ENCODE measurements around the gene SYNE1. TPM values are rescaled to one million over a fixed set of nuclear protein-coding genes. Genes with fewer than 3 reads are reported as not detected.

Gene SYNE1
- total RNA-seq, 3 donors from 2014 or later (not counting 1 experiment from before 2014, with no cell fraction given): 489 to 570 (median 498) TPM

DNA sequence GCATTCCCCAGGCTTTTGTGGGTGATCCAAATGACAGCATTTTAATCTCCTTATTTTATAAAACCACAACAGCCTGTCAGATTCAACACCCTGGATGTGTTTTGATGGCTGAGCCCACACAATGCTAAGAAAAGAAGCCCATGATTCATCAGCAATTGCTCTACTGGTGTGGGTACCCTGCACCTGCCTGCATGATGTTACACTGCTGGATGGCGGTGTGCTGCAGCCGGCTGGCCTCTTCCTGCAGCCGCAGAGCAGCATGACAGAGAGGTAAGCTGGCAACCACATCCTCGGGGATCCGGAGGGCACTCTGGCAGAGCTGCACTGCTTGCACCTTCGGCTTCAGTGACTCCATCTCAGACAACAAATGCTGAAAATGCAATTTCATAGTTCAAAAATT, 327.5 kb downstream of the SYNE1 start:
- peak; percentile 39 to 64 (median 64) for ATAC-seq
- Mint-ChIP-seq H3K9me3 (no peaks in the 10 kb centered on the region), H3K4me3 (no peak overlapping the region), H3K36me3 (peaks cover 13% of the 10 kb centered on the region), H3K4me1 (peaks cover 0 to 4% of the 10 kb centered on the region in 2 donors), H3K27ac (no peak overlapping the region), H3K27me3 (ENCODE audit: low read depth in 2 of 2) (no peaks in the 10 kb centered on the region)
- peak in 1 of 2 donors; percentile 80 for DNase-seq
- Histone ChIP-seq H3K9me3 (ENCODE audit: control insufficient read depth, insufficient read depth, low read length) (no peaks in the 10 kb centered on the region), H3K27ac (ENCODE audit: low read length) (no peak overlapping the region), H3K4me3 (ENCODE audit: low read length) (no peak overlapping the region), H3K36me3 (ENCODE audit: control insufficient read depth, insufficient read depth, low read length) (peaks cover 37% of the 10 kb centered on the region), H3K4me1 (ENCODE audit: control insufficient read depth, insufficient read depth, low read length) (peaks cover 9% of the 10 kb centered on the region), H3K27me3 (ENCODE audit: control insufficient read depth, insufficient read depth, low read length) (no peaks in the 10 kb centered on the region)
- intact Hi-C loops (cut with micrococcal nuclease): no loop called here
- 3% methylated on average over 6 of the region's 6 CpGs for WGBS (ENCODE audit: insufficient coverage)
- TF ChIP-seq, protein P1, sequence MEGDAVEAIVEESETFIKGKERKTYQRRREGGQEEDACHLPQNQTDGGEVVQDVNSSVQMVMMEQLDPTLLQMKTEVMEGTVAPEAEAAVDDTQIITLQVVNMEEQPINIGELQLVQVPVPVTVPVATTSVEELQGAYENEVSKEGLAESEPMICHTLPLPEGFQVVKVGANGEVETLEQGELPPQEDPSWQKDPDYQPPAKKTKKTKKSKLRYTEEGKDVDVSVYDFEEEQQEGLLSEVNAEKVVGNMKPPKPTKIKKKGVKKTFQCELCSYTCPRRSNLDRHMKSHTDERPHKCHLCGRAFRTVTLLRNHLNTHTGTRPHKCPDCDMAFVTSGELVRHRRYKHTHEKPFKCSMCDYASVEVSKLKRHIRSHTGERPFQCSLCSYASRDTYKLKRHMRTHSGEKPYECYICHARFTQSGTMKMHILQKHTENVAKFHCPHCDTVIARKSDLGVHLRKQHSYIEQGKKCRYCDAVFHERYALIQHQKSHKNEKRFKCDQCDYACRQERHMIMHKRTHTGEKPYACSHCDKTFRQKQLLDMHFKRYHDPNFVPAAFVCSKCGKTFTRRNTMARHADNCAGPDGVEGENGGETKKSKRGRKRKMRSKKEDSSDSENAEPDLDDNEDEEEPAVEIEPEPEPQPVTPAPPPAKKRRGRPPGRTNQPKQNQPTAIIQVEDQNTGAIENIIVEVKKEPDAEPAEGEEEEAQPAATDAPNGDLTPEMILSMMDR (IDR thresholded peaks at IDR 0.05): no peak

- Histone ChIP-seq H3K4me1 (ENCODE audit: control insufficient read depth, insufficient read depth, low read length) (peaks cover 9% of the 10 kb centered on the region), H3K4me3 (ENCODE audit: low read length) (no peak overlapping the region), H3K27me3 (ENCODE audit: control insufficient read depth, insufficient read depth, low read length) (no peaks in the 10 kb centered on the region), H3K9me3 (ENCODE audit: control insufficient read depth, insufficient read depth, low read length) (no peaks in the 10 kb centered on the region), H3K27ac (ENCODE audit: low read length) (no peak overlapping the region), H3K36me3 (ENCODE audit: control insufficient read depth, insufficient read depth, low read length) (peaks cover 39% of the 10 kb centered on the region)
- Mint-ChIP-seq H3K36me3 (peaks cover 10% of the 10 kb centered on the region), H3K27me3 (ENCODE audit: low read depth in 2 of 2) (no peaks in the 10 kb centered on the region), H3K4me3 (no peak overlapping the region), H3K9me3 (no peaks in the 10 kb centered on the region), H3K4me1 (peaks cover 0 to 4% of the 10 kb centered on the region in 2 donors), H3K27ac (peak overlapping the region in 1 of 2 donors; percentile 16)
- intact Hi-C loops (cut with micrococcal nuclease): no loop called here
- DNase-seq (no peak), ATAC-seq (no peak)
- WGBS (ENCODE audit: insufficient coverage): 96% methylated on average over 3 of the region's 3 CpGs
- TF ChIP-seq, protein P1 (IDR thresholded peaks at IDR 0.05): no peak
Observed at GRCh38 chr6:152309006-152309405, 328.2 kb downstream of the SYNE1 start.

DNA sequence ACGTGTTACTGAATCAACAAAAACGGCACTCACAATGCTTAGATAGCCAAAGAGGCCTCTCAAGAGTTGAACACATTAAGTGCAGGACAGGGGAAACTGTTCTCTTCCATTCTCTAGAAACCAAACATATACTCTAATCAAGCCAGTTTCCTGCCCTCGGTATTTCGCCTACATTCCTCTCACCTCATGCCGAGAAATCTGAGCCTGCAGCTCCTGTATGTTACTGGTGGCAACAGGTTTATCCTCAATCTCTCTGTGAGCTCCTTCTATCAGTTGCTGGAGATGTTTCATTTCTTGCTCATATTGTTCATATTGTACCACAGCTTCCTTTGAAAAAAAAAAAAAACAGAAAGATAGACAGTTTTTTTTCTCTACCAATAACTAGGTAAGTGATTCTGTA, 328.9 kb downstream of the SYNE1 start:
- H3K36me3 ChIP-seq (ENCODE audit: control insufficient read depth, insufficient read depth, low read length): peaks cover 41% of the 10 kb centered on the region
- Mint-ChIP-seq H3K27ac (peak overlapping the region in 1 of 2 donors; percentile 15), H3K4me3 (no peak overlapping the region), H3K4me1 (peaks cover 0 to 4% of the 10 kb centered on the region in 2 donors), H3K36me3 (peaks cover 7% of the 10 kb centered on the region), H3K27me3 (ENCODE audit: low read depth in 2 of 2) (no peaks in the 10 kb centered on the region), H3K9me3 (no peaks in the 10 kb centered on the region)
- H3K9me3 ChIP-seq (ENCODE audit: control insufficient read depth, insufficient read depth, low read length): no peaks in the 10 kb centered on the region
- DNase-seq (no peak), ATAC-seq (no peak)
- H3K27me3 ChIP-seq (ENCODE audit: control insufficient read depth, insufficient read depth, low read length): no peaks in the 10 kb centered on the region
- TF ChIP-seq, protein P1 (IDR thresholded peaks at IDR 0.05): no peak
- no peak overlapping the region for H3K4me3 ChIP-seq (ENCODE audit: low read length)
- 93% methylated on average over 5 of the region's 5 CpGs for WGBS (ENCODE audit: insufficient coverage)
- intact Hi-C loops (cut with micrococcal nuclease): no loop called here
- peaks cover 9% of the 10 kb centered on the region for H3K4me1 ChIP-seq (ENCODE audit: control insufficient read depth, insufficient read depth, low read length)
- no peak overlapping the region for H3K27ac ChIP-seq (ENCODE audit: low read length)

DNA sequence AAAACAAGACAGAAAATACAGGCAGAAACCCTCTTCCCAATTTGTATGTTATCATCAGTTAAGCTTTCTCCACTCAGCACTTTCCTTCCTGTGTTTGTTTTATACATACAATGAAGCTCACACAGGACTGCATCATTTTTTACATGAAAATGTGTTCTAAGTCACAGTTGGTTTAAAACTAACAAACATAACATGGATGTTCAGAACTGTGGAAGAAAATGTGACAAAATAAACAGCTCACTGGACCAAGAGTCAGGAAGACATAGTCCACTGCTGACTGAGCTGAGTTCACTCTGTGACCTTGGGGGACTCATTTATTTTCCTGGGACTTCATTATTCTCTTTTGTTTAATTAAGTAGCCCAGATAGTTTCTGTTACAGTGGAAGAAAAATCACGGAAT, 331.5 kb downstream of the SYNE1 start:
- Histone ChIP-seq H3K27me3 (ENCODE audit: control insufficient read depth, insufficient read depth, low read length) (no peaks in the 10 kb centered on the region), H3K4me3 (ENCODE audit: low read length) (no peak overlapping the region), H3K4me1 (ENCODE audit: control insufficient read depth, insufficient read depth, low read length) (peaks cover 9% of the 10 kb centered on the region), H3K36me3 (ENCODE audit: control insufficient read depth, insufficient read depth, low read length) (peaks cover 39% of the 10 kb centered on the region), H3K9me3 (ENCODE audit: control insufficient read depth, insufficient read depth, low read length) (no peaks in the 10 kb centered on the region), H3K27ac (ENCODE audit: low read length) (no peak overlapping the region)
- intact Hi-C loops (cut with micrococcal nuclease): no loop called here
- no peak for DNase-seq
- Mint-ChIP-seq H3K4me1 (peaks cover 19 to 20% of the 10 kb centered on the region in 2 donors), H3K4me3 (no peak overlapping the region), H3K27me3 (ENCODE audit: low read depth in 2 of 2) (no peaks in the 10 kb centered on the region), H3K36me3 (peaks cover 7% of the 10 kb centered on the region), H3K9me3 (no peaks in the 10 kb centered on the region), H3K27ac (no peak overlapping the region)
- ATAC-seq: no peak
- TF ChIP-seq, protein P1 (IDR thresholded peaks at IDR 0.05): no peak
- WGBS (ENCODE audit: insufficient coverage): 92% methylated on average over 1 of the region's 1 CpG

Data from natural killer cell (primary cell).